Fibroblast of peridontal ligament (primary cell): ENCODE data around the gene SHC3.

Experiments used
- DNase-seq: peaks from one replicate; pipeline ENCODE4 v3.0.0-alpha.2; 2010; ENCODE audit errors: extremely low read depth

SHC3 gene

GRCh38 chr9:88957526-88957925 is 221.1 kb downstream of the SHC3 start:
- DNase-seq = no peak
